Measurements from ENCODE around the gene DNMT3B. TPM values are rescaled to one million over a fixed set of nuclear protein-coding genes. Genes with fewer than 3 reads are reported as not detected.

DNMT3B gene
- total RNA-seq, 1 experiment from 2014 or later: 2.2 TPM

GRCh38 chr20:32820698-32821377, 58.7 kb downstream of the DNMT3B start:
- no peak for DNase-seq (ENCODE audit: extremely low read depth, low read depth)

- DNase-seq (ENCODE audit: extremely low read depth, low read depth): no peak
These were observed 60.0 kb downstream of the DNMT3B start for GRCh38 chr20:32822225-32822624.

GRCh38 chr20:32823078-32823477, 60.9 kb downstream of the DNMT3B start:
- DNase-seq (ENCODE audit: extremely low read depth, low read depth): no peak

GRCh38 chr20:32823737-32824588, 61.8 kb downstream of the DNMT3B start:
- DNase-seq (ENCODE audit: extremely low read depth, low read depth): no peak

- DNase-seq (ENCODE audit: extremely low read depth, low read depth): no peak
These were observed 66.0 kb downstream of the DNMT3B start for GRCh38 chr20:32828029-32828680.

GRCh38 chr20:32829311-32830005, 67.3 kb downstream of the DNMT3B start:
- no peak for DNase-seq (ENCODE audit: extremely low read depth, low read depth)

GRCh38 chr20:32830437-32830836, 68.3 kb downstream of the DNMT3B start:
- no peak for DNase-seq (ENCODE audit: extremely low read depth, low read depth)

- DNase-seq (ENCODE audit: extremely low read depth, low read depth): no peak
These were observed 69.8 kb downstream of the DNMT3B start for GRCh38 chr20:32831982-32832381.

- DNase-seq (ENCODE audit: extremely low read depth, low read depth): no peak
These were observed 70.5 kb downstream of the DNMT3B start for GRCh38 chr20:32832664-32833063.

- DNase-seq (ENCODE audit: extremely low read depth, low read depth): no peak
These were observed 72.8 kb downstream of the DNMT3B start for GRCh38 chr20:32834972-32835371.

- no peak for DNase-seq (ENCODE audit: extremely low read depth, low read depth)
These were observed 75.0 kb downstream of the DNMT3B start for GRCh38 chr20:32837157-32837556.

GRCh38 chr20:32839227-32839981, 77.2 kb downstream of the DNMT3B start:
- DNase-seq (ENCODE audit: extremely low read depth, low read depth): no peak

- no peak for DNase-seq (ENCODE audit: extremely low read depth, low read depth)
These were observed 77.7 kb downstream of the DNMT3B start for GRCh38 chr20:32839982-32840285.

- no peak for DNase-seq (ENCODE audit: extremely low read depth, low read depth)
These were observed 79.0 kb downstream of the DNMT3B start for GRCh38 chr20:32841174-32841573.

GRCh38 chr20:32841632-32842031, 79.4 kb downstream of the DNMT3B start:
- no peak for DNase-seq (ENCODE audit: extremely low read depth, low read depth)

- no peak for DNase-seq (ENCODE audit: extremely low read depth, low read depth)
These were observed 80.7 kb downstream of the DNMT3B start for GRCh38 chr20:32842688-32843524.

- DNase-seq (ENCODE audit: extremely low read depth, low read depth): no peak
These were observed 83.6 kb downstream of the DNMT3B start for GRCh38 chr20:32845786-32846185.

GRCh38 chr20:32846852-32847251, 84.7 kb downstream of the DNMT3B start:
- no peak for DNase-seq (ENCODE audit: extremely low read depth, low read depth)

- no peak for DNase-seq (ENCODE audit: extremely low read depth, low read depth)
These were observed 85.8 kb downstream of the DNMT3B start for GRCh38 chr20:32847964-32848363.

- no peak for DNase-seq (ENCODE audit: extremely low read depth, low read depth)
These were observed 86.7 kb downstream of the DNMT3B start for GRCh38 chr20:32848846-32849245.
